HG02571 (cell line): Measurements from ENCODE around the gene POLD3.

Experiments used
- ATAC-seq: cut with Tn5 transposase; IDR thresholded peaks from one replicate; pipeline ENCODE4 v1.9.1; 2021; ENCODE audit warnings: mild to moderate bottlenecking, moderate library complexity; ENCODE audit not compliant: unreplicated experiment

POLD3 gene

GRCh38 chr11:74592441-74593362 is at the start of gene POLD3:
TSS of gene POLD3 (plus strand) at chr11:74592582. CDS start at chr11:74592659, 77 bp downstream.
- ATAC-seq: peak; percentile 93

GRCh38 chr11:74543991-74544390 is 48.4 kb upstream of the POLD3 start:
- no peak for ATAC-seq

- ATAC-seq: no peak
Observed at GRCh38 chr11:74546752-74547151, 45.6 kb upstream of the POLD3 start.

GRCh38 chr11:74550991-74551753 is 41.2 kb upstream of the POLD3 start:
- ATAC-seq: no peak

- ATAC-seq: no peak
Observed at GRCh38 chr11:74551754-74552145, 40.6 kb upstream of the POLD3 start.

- ATAC-seq: no peak
Observed at GRCh38 chr11:74557526-74557925, 34.9 kb upstream of the POLD3 start.

- ATAC-seq: no peak
Observed at GRCh38 chr11:74559110-74559933, 33.1 kb upstream of the POLD3 start.

GRCh38 chr11:74559934-74560309 is 32.5 kb upstream of the POLD3 start:
- no peak for ATAC-seq

GRCh38 chr11:74566146-74566960 is 26.0 kb upstream of the POLD3 start:
- no peak for ATAC-seq

- ATAC-seq: no peak
Observed at GRCh38 chr11:74568028-74568427, 24.4 kb upstream of the POLD3 start.

GRCh38 chr11:74570266-74571061 is 21.9 kb upstream of the POLD3 start:
- ATAC-seq: no peak

- no peak for ATAC-seq
Observed at GRCh38 chr11:74571062-74571399, 21.4 kb upstream of the POLD3 start.

- ATAC-seq: no peak
Observed at GRCh38 chr11:74572349-74572748, 20.0 kb upstream of the POLD3 start.

GRCh38 chr11:74574563-74574962 is 17.8 kb upstream of the POLD3 start:
- no peak for ATAC-seq

GRCh38 chr11:74575999-74576398 is 16.4 kb upstream of the POLD3 start:
- ATAC-seq: no peak

GRCh38 chr11:74577181-74577580 is 15.2 kb upstream of the POLD3 start:
- no peak for ATAC-seq

GRCh38 chr11:74577624-74578396 is 14.6 kb upstream of the POLD3 start:
- ATAC-seq: no peak

GRCh38 chr11:74579577-74580270 is 12.7 kb upstream of the POLD3 start:
- ATAC-seq: no peak
